ENCODE measurements around the gene IL19.
A peak's percentile ranks its signal among the peaks of the same experiment; 100 is the strongest.
"Not testable (repeated sequence)": the region's sequence is repeated elsewhere in the genome, so short reads cannot be mapped to it uniquely, and the experiment has no call there.

Gene IL19

DNA sequence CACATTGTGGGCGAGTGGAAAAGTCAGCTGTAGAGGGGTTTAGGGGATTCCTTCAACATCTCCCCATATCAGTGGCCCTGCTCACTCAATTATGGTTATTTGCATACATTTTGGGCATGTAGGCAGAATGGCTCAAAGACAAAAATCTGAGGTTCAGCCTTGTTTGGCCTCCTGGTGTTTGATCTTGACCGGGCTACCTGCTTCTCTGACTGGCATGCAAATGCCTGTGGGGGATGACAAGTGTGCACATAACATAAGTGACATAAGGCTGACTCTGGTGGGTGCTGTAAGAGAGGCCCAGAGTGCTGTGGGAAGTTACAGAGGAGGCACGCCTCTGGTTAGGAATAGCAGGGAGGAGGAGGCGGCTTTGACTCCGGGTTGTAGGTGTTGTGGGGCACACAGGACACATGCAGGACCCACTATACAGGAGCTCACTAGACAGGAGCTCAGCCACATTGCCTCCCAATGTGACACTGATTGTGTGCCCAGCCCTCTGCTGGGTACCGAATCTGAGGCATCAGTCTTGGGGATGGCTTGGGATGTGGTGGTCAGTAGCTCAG lies 29.4 kb upstream of the IL19 start:
- no peak for DNase-seq

DNA sequence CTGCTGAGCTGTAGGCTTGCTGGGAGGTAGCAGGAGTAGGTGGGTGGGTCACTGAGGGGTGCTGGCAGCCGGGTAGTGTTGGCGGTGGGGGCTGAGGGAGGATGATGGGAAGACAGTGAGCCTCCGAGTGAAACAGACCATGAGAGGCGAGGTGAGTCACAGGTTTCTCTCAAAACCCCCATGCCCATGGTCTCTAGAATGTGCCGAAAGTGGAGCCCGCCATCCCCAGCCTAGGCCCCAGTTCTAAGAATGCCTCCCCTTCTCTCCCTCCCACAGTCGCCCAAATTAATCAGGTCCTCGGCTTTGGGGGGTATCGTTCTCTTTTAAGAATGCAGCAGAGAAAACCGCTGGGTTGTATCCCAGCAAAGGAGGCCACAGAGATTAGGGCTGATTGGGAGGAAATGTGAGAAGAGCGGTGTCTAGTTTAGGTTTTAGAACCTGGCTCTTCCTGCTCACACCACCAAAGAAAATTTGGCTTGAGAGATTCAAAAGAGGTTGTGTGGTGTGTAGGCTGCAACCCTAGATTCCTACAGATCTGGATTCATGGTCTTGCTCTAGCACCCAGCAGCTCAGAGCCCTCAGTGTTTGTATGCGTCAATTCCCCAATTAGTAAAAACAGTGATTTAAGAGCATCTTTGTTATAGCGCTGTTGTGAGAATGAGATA lies 27.7 kb upstream of the IL19 start:
- DNase-seq: no peak

DNA sequence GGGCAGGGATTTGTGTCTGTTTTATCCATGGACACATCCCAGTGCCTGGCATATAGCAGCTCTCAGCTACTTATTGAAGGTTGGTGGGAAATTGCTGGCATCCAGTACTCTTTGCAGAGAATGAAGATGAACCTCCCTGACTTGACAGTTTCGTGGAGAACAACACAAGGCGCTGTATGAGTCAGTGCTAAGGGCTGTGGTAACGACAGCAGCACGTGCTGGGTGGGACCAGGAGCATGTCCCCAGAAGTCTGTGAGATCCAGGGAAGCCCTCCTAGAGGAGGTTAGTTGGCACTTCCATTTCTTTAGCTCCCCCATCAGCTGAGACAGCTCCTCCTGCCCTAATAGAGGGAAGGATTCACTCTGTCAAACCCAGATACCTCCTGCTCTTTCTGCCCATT lies 25.9 kb upstream of the IL19 start:
- no peak for DNase-seq

- DNase-seq: no peak
Measured at GRCh38 chr1:206745301-206745700, 25.3 kb upstream of the IL19 start.

DNA sequence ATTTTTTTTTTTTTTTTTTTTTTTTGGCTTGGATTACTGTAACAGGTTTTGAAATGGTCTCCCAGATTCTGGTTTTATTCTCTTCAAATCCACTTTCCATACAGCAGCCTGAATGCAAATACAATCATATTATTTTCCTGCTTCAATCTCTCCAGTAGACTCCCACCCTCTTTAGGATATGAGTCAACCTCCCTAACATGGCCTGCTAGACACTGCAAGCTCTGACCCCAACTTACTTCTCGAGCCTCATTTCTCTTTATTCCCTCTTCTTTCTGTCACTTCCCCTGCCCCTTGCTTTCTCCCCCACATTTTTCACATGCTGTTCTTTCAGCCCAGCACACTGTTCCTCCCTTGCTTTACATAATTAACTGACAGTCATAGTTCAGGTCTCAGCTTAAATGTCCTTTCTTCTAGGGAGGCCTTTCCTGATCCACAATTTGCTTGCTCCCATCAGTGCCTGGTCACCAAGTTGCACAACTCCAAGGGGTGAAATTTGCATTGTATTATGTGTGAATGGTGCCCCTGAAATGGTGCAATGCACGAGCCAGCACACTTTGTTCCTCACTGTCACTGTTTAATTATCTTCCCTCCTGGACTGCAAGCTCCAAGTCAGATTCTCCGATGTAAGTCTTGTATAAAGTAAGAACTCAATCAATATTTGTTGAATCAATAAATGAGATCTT lies 22.1 kb upstream of the IL19 start:
- DNase-seq: no peak

DNA sequence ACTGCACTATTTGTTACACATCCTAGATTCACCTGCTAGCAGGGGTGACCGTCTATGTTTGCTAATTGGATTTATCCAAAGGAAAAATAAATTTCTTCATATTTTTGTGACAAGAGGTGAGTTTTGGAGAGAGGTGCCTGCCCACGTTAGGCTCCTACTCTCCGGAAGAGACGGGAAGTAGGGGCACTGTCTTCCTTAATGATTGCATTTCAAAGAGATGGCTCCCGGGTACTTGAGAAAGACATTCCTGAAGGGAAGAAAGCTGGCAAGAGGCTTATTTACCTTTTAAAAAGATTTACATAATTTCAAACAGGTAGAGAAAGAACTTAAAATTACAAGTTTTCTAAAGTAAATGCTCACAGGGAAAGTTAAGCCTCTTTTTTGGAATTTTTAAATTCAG lies 18.7 kb upstream of the IL19 start:
- no peak for DNase-seq

DNA sequence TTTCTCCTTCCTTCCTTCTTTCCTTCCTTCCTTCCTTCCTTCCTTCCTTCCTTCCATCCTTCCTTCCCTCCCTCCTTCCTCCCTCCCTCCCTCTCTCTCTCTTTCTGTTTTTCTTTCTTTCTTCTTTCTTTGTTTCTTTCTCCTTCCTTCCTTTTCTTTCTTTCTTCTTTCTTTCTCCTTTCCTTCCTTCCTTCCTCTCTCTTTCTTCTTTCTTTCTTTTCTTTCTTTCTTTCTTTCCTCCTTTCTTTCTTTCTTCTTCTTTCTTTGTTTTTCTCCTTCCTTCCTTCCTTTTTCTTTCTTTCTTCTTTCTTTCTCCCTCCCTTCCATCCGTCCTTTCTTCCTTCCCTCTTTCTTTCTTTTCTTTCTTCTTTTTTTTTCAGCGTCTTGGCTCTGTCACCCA lies 18.1 kb upstream of the IL19 start:
- no peak for DNase-seq

DNA sequence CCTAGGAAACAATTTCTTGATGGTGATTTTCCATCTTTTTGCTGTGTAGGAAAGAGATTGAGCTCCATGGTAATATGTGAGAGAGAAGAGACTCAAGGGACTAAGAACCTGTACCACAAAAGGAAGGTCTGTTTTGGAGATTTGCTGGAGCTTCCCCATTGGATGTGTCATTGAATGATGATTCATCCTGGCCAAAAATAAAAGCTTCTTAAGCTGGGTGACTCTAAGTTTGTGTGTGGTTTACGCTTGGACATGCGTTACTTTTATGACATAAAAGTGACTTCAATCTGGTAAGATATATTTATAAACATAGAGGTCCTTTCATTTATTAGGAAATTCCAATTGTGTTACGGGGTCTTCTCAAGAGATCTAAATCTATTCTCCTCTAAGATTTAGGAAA lies 17.4 kb upstream of the IL19 start:
- DNase-seq: peak; percentile 57

- peak; percentile 38 for DNase-seq
Measured at GRCh38 chr1:206754011-206754410, 16.6 kb upstream of the IL19 start.

DNA sequence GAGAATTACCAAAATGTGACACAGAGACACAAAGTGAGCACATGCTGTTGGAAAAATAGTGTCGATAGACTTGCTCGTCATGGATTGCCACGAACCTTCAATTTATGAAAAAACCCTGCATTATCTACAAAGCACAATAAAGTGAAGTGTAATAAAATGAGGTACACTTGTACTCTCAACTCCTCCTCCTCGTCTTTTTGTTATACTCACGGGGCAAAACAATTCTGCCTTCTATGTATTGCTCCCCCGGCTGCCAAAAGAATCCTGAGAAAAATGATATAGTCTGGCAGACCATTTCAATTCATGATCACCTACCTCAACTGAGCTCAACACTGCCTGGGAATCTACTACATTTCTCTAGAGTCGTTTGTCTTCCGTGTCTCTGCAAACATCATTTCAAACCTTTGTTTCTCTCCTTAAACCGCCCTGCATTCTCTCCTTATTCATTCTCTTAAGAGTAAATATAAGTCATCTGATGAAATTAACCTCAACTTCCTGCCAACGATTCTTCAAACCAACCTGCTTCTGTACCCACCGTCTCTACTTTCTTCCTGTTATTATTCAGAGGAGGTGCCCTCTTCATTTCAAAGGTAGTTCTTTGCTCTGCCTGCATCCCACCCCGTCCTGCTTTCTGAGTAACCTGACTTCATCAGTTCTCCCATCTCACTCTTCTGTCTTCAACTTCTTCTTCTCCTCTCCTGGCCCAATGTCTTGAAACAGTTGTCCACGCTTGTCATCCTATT lies 12.9 kb upstream of the IL19 start:
- no peak for DNase-seq

- no peak for DNase-seq
Measured at GRCh38 chr1:206760590-206760989, 10.0 kb upstream of the IL19 start.

- DNase-seq: no peak
Measured at GRCh38 chr1:206761159-206761768, 9.3 kb upstream of the IL19 start.

- not testable (repeated sequence) for DNase-seq
Measured at GRCh38 chr1:206762741-206763364, 7.7 kb upstream of the IL19 start.

GRCh38 chr1:206765771-206766170 lies 4.8 kb upstream of the IL19 start:
- DNase-seq: not testable (repeated sequence)

DNA sequence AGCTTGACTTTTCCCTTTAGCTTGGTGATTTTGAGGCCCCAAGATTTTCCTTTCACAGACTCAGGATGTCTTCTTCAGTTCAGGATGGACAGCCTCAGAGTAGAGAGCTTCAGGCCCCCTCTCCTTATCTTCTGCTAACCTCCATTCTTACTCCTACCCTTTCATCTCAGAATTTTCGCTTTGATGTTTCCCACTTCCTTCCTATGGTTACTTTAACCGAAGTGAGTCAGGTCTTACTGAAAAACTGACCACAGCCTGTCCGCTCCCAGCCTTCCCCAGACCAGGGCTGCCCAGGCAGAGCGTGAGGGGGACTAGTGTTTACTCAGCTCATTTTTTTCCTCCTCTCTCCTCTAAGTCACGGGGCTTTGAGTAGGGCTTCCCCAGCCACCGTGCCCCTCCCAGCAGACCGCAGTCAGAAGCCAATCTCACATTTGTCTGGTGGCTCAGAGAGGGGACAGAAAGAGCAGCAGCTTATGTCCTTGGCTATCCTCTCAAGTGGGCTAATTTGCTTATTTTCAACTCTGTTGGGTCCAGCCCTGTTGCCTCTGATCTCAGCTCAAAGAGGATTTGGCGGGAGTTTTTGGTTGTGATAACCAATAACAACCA lies 4.2 kb upstream of the IL19 start:
- DNase-seq: peak; percentile 84

GRCh38 chr1:206768472-206769303 lies 1.9 kb upstream of the IL19 start:
- DNase-seq: no peak

DNA sequence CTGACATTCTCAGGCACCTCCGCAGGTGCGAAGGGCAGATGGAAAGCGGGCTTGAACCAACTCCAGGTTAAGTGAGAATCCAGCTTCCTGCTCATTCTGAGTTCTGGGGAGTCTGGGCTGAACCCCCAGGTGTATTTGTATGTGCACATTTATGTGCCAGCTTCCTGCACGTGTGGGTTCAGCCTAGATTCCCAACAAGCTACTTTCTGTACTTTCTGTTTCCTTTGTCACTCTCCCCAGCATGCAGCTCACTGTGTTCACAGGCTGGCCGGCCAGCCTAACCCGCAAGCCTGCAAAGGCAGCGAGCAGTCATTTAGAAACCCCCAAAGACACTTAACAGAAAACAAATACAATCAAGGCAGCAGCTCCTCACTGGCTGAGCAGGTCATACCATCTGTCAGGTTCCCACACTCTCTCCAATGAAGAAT lies 1.3 kb upstream of the IL19 start:
- no peak for DNase-seq

- no peak for DNase-seq
Measured at GRCh38 chr1:206771338-206771692, 742 bp downstream of the IL19 start.

DNA sequence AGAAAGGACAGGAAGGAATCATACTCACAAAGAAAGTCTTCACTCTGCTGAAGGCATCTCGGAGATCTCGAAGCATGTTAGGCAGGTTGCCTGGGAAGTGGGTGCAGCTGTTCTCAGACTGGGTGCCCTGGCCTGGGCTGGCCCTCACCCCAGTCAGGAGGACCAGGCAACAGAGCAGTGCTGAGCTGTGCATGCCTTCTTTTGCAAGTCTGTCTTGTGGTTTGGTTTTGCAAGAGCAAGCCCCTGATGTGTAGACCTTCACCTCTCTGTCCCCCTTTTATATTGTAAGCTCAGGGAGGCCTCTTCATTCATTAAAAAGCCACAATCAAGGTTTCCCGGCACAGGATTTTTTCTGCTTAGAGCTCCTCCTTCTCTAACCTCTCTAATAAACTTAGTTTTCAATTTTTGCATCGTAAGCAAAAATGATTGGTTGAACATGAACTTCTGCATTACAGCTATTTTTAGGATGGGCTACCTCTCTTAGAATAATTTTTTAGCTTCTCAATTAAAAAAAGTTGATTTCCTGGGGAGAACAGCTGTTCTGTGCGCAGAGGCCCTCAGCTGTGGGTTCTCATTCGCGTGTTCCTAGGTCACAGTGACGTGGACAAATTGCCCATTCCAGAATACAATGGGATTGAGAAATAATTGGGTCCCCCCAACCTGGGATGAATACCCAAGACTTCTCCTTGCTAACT lies 1.8 kb downstream of the IL19 start, which contains the start of gene IL10:
Gene IL10, minus strand, starts transcription at position 252 of the 695 bp plus-strand sequence. Its CDS starts 59 bp downstream, at position 193.
- DNase-seq: no peak

GRCh38 chr1:206774093-206774492 lies 3.5 kb downstream of the IL19 start:
- no peak for DNase-seq

DNA sequence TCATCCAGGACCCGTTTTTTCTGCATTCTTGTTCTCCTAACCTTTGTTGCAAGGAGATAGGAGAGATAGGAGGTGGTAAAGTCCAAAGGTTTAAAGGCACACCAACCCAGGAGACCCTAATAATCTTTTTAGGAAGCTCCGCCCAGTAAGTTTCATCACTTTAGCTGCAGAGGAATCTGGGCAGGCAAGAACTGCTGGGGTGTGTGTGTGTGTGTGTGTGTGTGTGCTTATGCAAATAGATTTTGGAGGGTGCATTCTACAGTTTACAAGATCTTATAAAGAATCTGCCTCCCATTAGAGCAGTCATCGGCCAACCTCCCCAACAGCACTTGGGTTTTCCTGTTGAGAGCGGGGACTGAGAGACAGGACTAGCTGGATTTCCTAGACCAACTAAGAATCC lies 5.7 kb downstream of the IL19 start:
- DNase-seq: no peak

Measured in HCEC 1CT (cell line).